Right forelimb (tissue), 1 donor: ENCODE data around the gene LSAMP.

ENCODE experiments used
- DNase-seq: peaks from one replicate; pipeline ENCODE4 v3.0.0-alpha.2; 2018

Gene LSAMP

GRCh38 chr3:116045314-116045713 is 400.0 kb downstream of the LSAMP start:
- no peak for DNase-seq

GRCh38 chr3:116040152-116040551 is 405.1 kb downstream of the LSAMP start:
- no peak for DNase-seq

GRCh38 chr3:116039651-116039985 is 405.7 kb downstream of the LSAMP start:
- no peak for DNase-seq

- DNase-seq: no peak
These were observed 406.2 kb downstream of the LSAMP start for GRCh38 chr3:116038968-116039650.

- no peak for DNase-seq
These were observed 407.1 kb downstream of the LSAMP start for GRCh38 chr3:116037954-116038911.

- DNase-seq: no peak
These were observed 409.9 kb downstream of the LSAMP start for GRCh38 chr3:116035429-116035828.

GRCh38 chr3:116034794-116035193 is 410.5 kb downstream of the LSAMP start:
- DNase-seq: no peak

GRCh38 chr3:116034086-116034485 is 411.2 kb downstream of the LSAMP start:
- DNase-seq: no peak

- DNase-seq: no peak
These were observed 411.8 kb downstream of the LSAMP start for GRCh38 chr3:116033516-116033915.

GRCh38 chr3:116032176-116032575 is 413.1 kb downstream of the LSAMP start:
- no peak for DNase-seq

GRCh38 chr3:116030131-116030850 is 415.0 kb downstream of the LSAMP start:
- DNase-seq: no peak

GRCh38 chr3:116029266-116029665 is 416.0 kb downstream of the LSAMP start:
- DNase-seq: no peak

GRCh38 chr3:116028157-116028556 is 417.1 kb downstream of the LSAMP start:
- DNase-seq: no peak

- no peak for DNase-seq
These were observed 424.3 kb downstream of the LSAMP start for GRCh38 chr3:116020989-116021388.

- DNase-seq: no peak
These were observed 424.8 kb downstream of the LSAMP start for GRCh38 chr3:116020495-116020894.

GRCh38 chr3:116019254-116019763 is 426.0 kb downstream of the LSAMP start:
- no peak for DNase-seq

- DNase-seq: no peak
These were observed 426.6 kb downstream of the LSAMP start for GRCh38 chr3:116018646-116019045.

GRCh38 chr3:116015931-116016330 is 429.4 kb downstream of the LSAMP start:
- DNase-seq: no peak

- DNase-seq: no peak
These were observed 438.3 kb downstream of the LSAMP start for GRCh38 chr3:116007000-116007399.

- no peak for DNase-seq
These were observed 439.9 kb downstream of the LSAMP start for GRCh38 chr3:116005404-116005803.

- no peak for DNase-seq
These were observed 443.1 kb downstream of the LSAMP start for GRCh38 chr3:116002235-116002634.

GRCh38 chr3:116001151-116001621 is 444.1 kb downstream of the LSAMP start:
- no peak for DNase-seq

GRCh38 chr3:116000311-116000710 is 445.0 kb downstream of the LSAMP start:
- DNase-seq: no peak
